A549 treated with dexamethasone at 1 μM for 4 hours (cell line): ENCODE measurements around the gene MASTL. TPM values are rescaled to one million over a fixed set of nuclear protein-coding genes. Genes with fewer than 3 reads are reported as not detected.

Source experiments
- total RNA-seq: library from RNA; stranded (reverse); fragments of 200-300 nt; extraction: Qiagen RNA extraction; gene quantifications from 5 replicates; pipeline ENCODE4 v1.2.3, GENCODE V29; 2022

Gene MASTL
- total RNA-seq: 18.2 to 21.2 TPM (median 19.9 TPM) in 5 replicates

DNA sequence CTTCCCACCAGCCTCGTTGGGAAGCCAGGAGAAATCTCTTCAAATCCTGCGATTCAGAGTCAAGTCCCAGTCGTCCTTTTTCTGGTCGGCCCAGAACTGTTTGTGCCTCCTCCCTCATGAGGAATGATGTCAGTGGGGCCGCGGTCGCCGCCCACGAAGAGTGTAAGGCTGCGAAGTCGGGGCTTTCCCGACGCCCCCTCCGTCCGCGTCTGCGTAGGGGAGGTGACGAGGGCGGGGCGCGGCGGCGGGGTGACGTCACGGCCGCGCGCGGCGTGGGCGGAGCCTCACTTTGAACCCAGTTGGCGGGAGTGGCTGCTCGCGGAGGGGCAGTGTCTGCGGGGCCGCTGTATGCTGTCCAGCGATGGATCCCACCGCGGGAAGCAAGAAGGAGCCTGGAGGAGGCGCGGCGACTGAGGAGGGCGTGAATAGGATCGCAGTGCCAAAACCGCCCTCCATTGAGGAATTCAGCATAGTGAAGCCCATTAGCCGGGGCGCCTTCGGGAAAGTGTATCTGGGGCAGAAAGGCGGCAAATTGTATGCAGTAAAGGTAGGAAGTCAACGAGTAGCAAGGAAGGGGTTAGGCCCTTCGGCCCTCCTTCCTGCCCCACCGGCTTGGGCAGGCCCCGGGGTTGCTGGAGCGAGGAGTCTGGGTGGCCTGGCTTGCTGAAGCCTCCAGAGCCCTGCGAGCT is at the start of gene MASTL:
TSS of gene MASTL (plus strand) at position 287 of the 689 bp plus-strand sequence. CDS start at position 362, 75 bp downstream.

Other genes with a start within 250 kb of the MASTL start
- gene ANKRD26, start 54.9 kb upstream of the MASTL start, total RNA-seq: 2.1 to 3.2 TPM (median 2.9 TPM) in 5 replicates
- 89.6 to 118 TPM (median 109 TPM) in 5 replicates for gene YME1L1, start 968 bp upstream of the MASTL start, total RNA-seq
- 23.4 to 29.4 TPM (median 25.6 TPM) in 5 replicates for gene ACBD5, start 85.4 kb downstream of the MASTL start, total RNA-seq